Measurements from ENCODE around the gene CIROP. TPM values are rescaled to one million over a fixed set of nuclear protein-coding genes. Genes with fewer than 3 reads are reported as not detected.

The CIROP gene
- total RNA-seq, 1 donor from 2014 or later, result not detected

GRCh38 chr14:23118506-23119362 is 13.9 kb upstream of the CIROP start, which contains the start of gene CEBPE:
Gene CEBPE, minus strand, starts transcription at chr14:23119255. Its CDS starts 164 bp downstream, at chr14:23119091.
- DNase-seq (ENCODE audit: low spot score), result no peak
- no peak for TF ChIP-seq CTCF (IDR thresholded peaks at IDR 0.05; ENCODE audit: unreplicated experiment)
- Mint-ChIP-seq H3K9me3 (ENCODE audit: unreplicated experiment) (no peaks in the 10 kb centered on the region), H3K36me3 (ENCODE audit: low read depth, unreplicated experiment) (peaks cover 8% of the 10 kb centered on the region), H3K4me1 (ENCODE audit: unreplicated experiment) (peaks cover 41% of the 10 kb centered on the region), H3K27me3 (ENCODE audit: unreplicated experiment) (peaks cover 10% of the 10 kb centered on the region), H3K27ac (ENCODE audit: unreplicated experiment) (peak within 1 kb of the TSS; percentile 49), H3K4me3 (ENCODE audit: unreplicated experiment) (peak within 1 kb of the TSS; percentile 66)

- H3K27ac Mint-ChIP-seq (ENCODE audit: unreplicated experiment), result no peak overlapping the region
- peaks cover 10% of the 10 kb centered on the region for H3K27me3 Mint-ChIP-seq (ENCODE audit: unreplicated experiment)
- no peak for TF ChIP-seq CTCF (IDR thresholded peaks at IDR 0.05; ENCODE audit: unreplicated experiment)
- H3K4me1 Mint-ChIP-seq (ENCODE audit: unreplicated experiment), result peaks cover 35% of the 10 kb centered on the region
- peaks cover 8% of the 10 kb centered on the region for H3K36me3 Mint-ChIP-seq (ENCODE audit: low read depth, unreplicated experiment)
- no peaks in the 10 kb centered on the region for H3K9me3 Mint-ChIP-seq (ENCODE audit: unreplicated experiment)
- H3K4me3 Mint-ChIP-seq (ENCODE audit: unreplicated experiment), result no peak overlapping the region
- DNase-seq (ENCODE audit: low spot score), result no peak
Observed at GRCh38 chr14:23117371-23118020, 12.7 kb upstream of the CIROP start.

- no peak for DNase-seq (ENCODE audit: low spot score)
- H3K9me3 Mint-ChIP-seq (ENCODE audit: unreplicated experiment), result no peaks in the 10 kb centered on the region
- peaks cover 19% of the 10 kb centered on the region for H3K4me1 Mint-ChIP-seq (ENCODE audit: unreplicated experiment)
- peaks cover 7% of the 10 kb centered on the region for H3K27me3 Mint-ChIP-seq (ENCODE audit: unreplicated experiment)
- no peak overlapping the region for H3K4me3 Mint-ChIP-seq (ENCODE audit: unreplicated experiment)
- H3K36me3 Mint-ChIP-seq (ENCODE audit: low read depth, unreplicated experiment), result peaks cover 8% of the 10 kb centered on the region
- TF ChIP-seq CTCF (IDR thresholded peaks at IDR 0.05; ENCODE audit: unreplicated experiment), result no peak
- H3K27ac Mint-ChIP-seq (ENCODE audit: unreplicated experiment), result no peak overlapping the region
Observed at GRCh38 chr14:23115918-23116317, 11.1 kb upstream of the CIROP start.

GRCh38 chr14:23115039-23115731 is 10.4 kb upstream of the CIROP start:
- Mint-ChIP-seq H3K27ac (ENCODE audit: unreplicated experiment) (no peak overlapping the region), H3K9me3 (ENCODE audit: unreplicated experiment) (no peaks in the 10 kb centered on the region), H3K4me3 (ENCODE audit: unreplicated experiment) (no peak overlapping the region), H3K36me3 (ENCODE audit: low read depth, unreplicated experiment) (peaks cover 5% of the 10 kb centered on the region), H3K27me3 (ENCODE audit: unreplicated experiment) (peaks cover 7% of the 10 kb centered on the region), H3K4me1 (ENCODE audit: unreplicated experiment) (peaks cover 12% of the 10 kb centered on the region)
- no peak for DNase-seq (ENCODE audit: low spot score)
- TF ChIP-seq CTCF (IDR thresholded peaks at IDR 0.05; ENCODE audit: unreplicated experiment), result no peak

Data from endothelial cell (in vitro differentiated cells).